Activated naive CD4-positive, alpha-beta T cell treated with anti-CD3 and anti-CD28 coated beads, Interleukin-2, amount 50 U/mL, for 16 hours (primary cell): ENCODE results near the gene AKAP5.

Experiments used
- DNase-seq: peaks from one replicate; pipeline ENCODE4 v3.0.0-alpha.2; 2020

Gene AKAP5

GRCh38 chr14:64465191-64465822 lies at the start of gene AKAP5:
AKAP5 (plus strand) TSS chr14:64465499; CDS start chr14:64468395, 2,896 bp downstream.
- DNase-seq = peak; percentile 67

GRCh38 chr14:64416348-64416932 lies 48.9 kb upstream of the AKAP5 start:
- no peak for DNase-seq

- DNase-seq = no peak
These were observed 48.1 kb upstream of the AKAP5 start for GRCh38 chr14:64417055-64417770.

- DNase-seq = no peak
These were observed 47.6 kb upstream of the AKAP5 start for GRCh38 chr14:64417771-64418125.

- no peak for DNase-seq
These were observed 46.3 kb upstream of the AKAP5 start for GRCh38 chr14:64419003-64419402.

- no peak for DNase-seq
These were observed 44.1 kb upstream of the AKAP5 start for GRCh38 chr14:64421166-64421565.

GRCh38 chr14:64422005-64422404 lies 43.3 kb upstream of the AKAP5 start:
- DNase-seq = no peak

- no peak for DNase-seq
These were observed 42.5 kb upstream of the AKAP5 start for GRCh38 chr14:64422756-64423155.

- no peak for DNase-seq
These were observed 41.3 kb upstream of the AKAP5 start for GRCh38 chr14:64423987-64424386.

- no peak for DNase-seq
These were observed 30.8 kb upstream of the AKAP5 start for GRCh38 chr14:64434528-64434927.

- no peak for DNase-seq
These were observed 27.0 kb upstream of the AKAP5 start for GRCh38 chr14:64438181-64438841.

- DNase-seq = no peak
These were observed 26.2 kb upstream of the AKAP5 start for GRCh38 chr14:64439141-64439540.

GRCh38 chr14:64440494-64440893 lies 24.8 kb upstream of the AKAP5 start:
- DNase-seq = no peak

- no peak for DNase-seq
These were observed 22.9 kb upstream of the AKAP5 start for GRCh38 chr14:64442300-64442988.

GRCh38 chr14:64444140-64444539 lies 21.2 kb upstream of the AKAP5 start:
- DNase-seq = no peak

- DNase-seq = no peak
These were observed 20.1 kb upstream of the AKAP5 start for GRCh38 chr14:64444984-64445845.

- DNase-seq = no peak
These were observed 17.2 kb upstream of the AKAP5 start for GRCh38 chr14:64447876-64448670.

- no peak for DNase-seq
These were observed 15.0 kb upstream of the AKAP5 start for GRCh38 chr14:64450255-64450654.

- DNase-seq = no peak
These were observed 10.6 kb upstream of the AKAP5 start for GRCh38 chr14:64454671-64455070.

- no peak for DNase-seq
These were observed 5.7 kb upstream of the AKAP5 start for GRCh38 chr14:64459405-64460136.

GRCh38 chr14:64461221-64461620 lies 4.1 kb upstream of the AKAP5 start:
- DNase-seq = no peak
